DND-41 (cell line): Measurements from ENCODE around the gene C1orf116.

Experiments used
- ATAC-seq: fragments of 200-7000 bp; cut with Tn5 transposase; 3 replicates; pipeline ENCODE4 v1.9.1; 2021; ENCODE audit warnings: low read depth; ENCODE audit not compliant: insufficient read depth
- DNase-seq: peaks from one replicate; pipeline ENCODE4 v3.0.0-alpha.2; 2020
- H2AFZ ChIP-seq: 2 replicates; pipeline ENCODE4 v1.6.0; 2012; ENCODE audit warnings: low read depth, low read length
- H3K27ac ChIP-seq: 2 replicates; pipeline ENCODE4 v1.5.1; 2012; ENCODE audit warnings: low read length, inconsistent platforms
- H3K27me3 ChIP-seq: fragments of 200-600 bp; sonication (generic); 2 replicates; pipeline ENCODE4 v1.6.0; 2012; ENCODE audit warnings: low read length, mild to moderate bottlenecking, inconsistent platforms; ENCODE audit not compliant: insufficient read depth, poor library complexity
- H3K36me3 ChIP-seq: 2 replicates; pipeline ENCODE4 v1.5.1; 2012; ENCODE audit warnings: low read length, inconsistent platforms; ENCODE audit not compliant: insufficient read depth
- H3K4me1 ChIP-seq: 2 replicates; pipeline ENCODE4 v1.5.1; 2012; ENCODE audit warnings: mild to moderate bottlenecking, low read length; ENCODE audit not compliant: insufficient read depth
- H3K4me2 ChIP-seq: 2 replicates; pipeline ENCODE4 v1.6.0; 2012; ENCODE audit warnings: mild to moderate bottlenecking, moderate library complexity, low read length, inconsistent platforms; ENCODE audit not compliant: insufficient read depth
- H3K4me3 ChIP-seq, 2 experiments: fragments of 200-600 bp in 1 of 2; shearing (Covaris generic) in 1 of 2; 2 replicates each; pipeline ENCODE4 v1.5.1; 2012 to 2016; ENCODE audit warnings: inconsistent platforms in 2 of 2, low read length in 2 of 2, mild to moderate bottlenecking in 2 of 2, low read depth in 1 of 2, moderate library complexity in 1 of 2
- H3K79me2 ChIP-seq: 2 replicates; pipeline ENCODE4 v1.6.0; 2012; ENCODE audit warnings: low read length, inconsistent platforms; ENCODE audit not compliant: insufficient read depth
- H3K9ac ChIP-seq: 2 replicates; pipeline ENCODE4 v1.6.0; 2012; ENCODE audit warnings: low read depth, mild to moderate bottlenecking, inconsistent platforms, low read length, moderate library complexity
- H3K9me3 ChIP-seq: 2 replicates; pipeline ENCODE4 v1.5.1; 2012; ENCODE audit warnings: low read length, moderate library complexity, mild to moderate bottlenecking, inconsistent platforms; ENCODE audit not compliant: insufficient read depth, severe bottlenecking
- H4K20me1 ChIP-seq: 2 replicates; pipeline ENCODE4 v1.6.0; 2012; ENCODE audit warnings: low read length; ENCODE audit not compliant: insufficient read depth
- CTCF ChIP-seq: IDR thresholded peaks from 2 replicates; pipeline ENCODE4 v1.5.1; 2012; ENCODE audit warnings: borderline replicate concordance, low read length, moderate library complexity, mild to moderate bottlenecking; ENCODE audit not compliant: poor library complexity, severe bottlenecking; ENCODE audit errors: extremely low read depth
- EZH2 ChIP-seq: IDR thresholded peaks from 3 replicates; pipeline ENCODE4 v1.6.1; 2012; ENCODE audit warnings: borderline replicate concordance, low read depth, mild to moderate bottlenecking, moderate library complexity, low read length, inconsistent platforms; ENCODE audit not compliant: severe bottlenecking

Gene C1orf116

GRCh38 chr1:207015791-207016190, 16.8 kb downstream of the C1orf116 start:
- H3K27me3 ChIP-seq = peaks cover 38% of the 10 kb centered on the region
- no peak overlapping the region for H3K4me2 ChIP-seq
- no peaks in the 10 kb centered on the region for H3K36me3 ChIP-seq
- H3K27ac ChIP-seq = no peak overlapping the region
- H3K9me3 ChIP-seq = no peaks in the 10 kb centered on the region
- peak; percentile 33; the same call in 1 of the 3 replicates for ATAC-seq
- DNase-seq = no peak
- H3K4me3 ChIP-seq = no peak overlapping the region
- no peaks in the 10 kb centered on the region for H3K79me2 ChIP-seq
- H3K9ac ChIP-seq = no peak overlapping the region
- no peak overlapping the region for H2AFZ ChIP-seq
- TF ChIP-seq EZH2 (no peak), CTCF (no peak)
- no peaks in the 10 kb centered on the region for H3K4me1 ChIP-seq
- no peaks in the 10 kb centered on the region for H4K20me1 ChIP-seq

- Histone ChIP-seq H3K27ac (no peak overlapping the region), H3K79me2 (no peaks in the 10 kb centered on the region), H3K4me3 (no peak overlapping the region), H4K20me1 (no peaks in the 10 kb centered on the region), H3K9me3 (no peaks in the 10 kb centered on the region), H3K4me2 (no peak overlapping the region), H3K4me1 (no peaks in the 10 kb centered on the region), H3K9ac (no peak overlapping the region), H3K27me3 (peaks cover 38% of the 10 kb centered on the region), H3K36me3 (no peaks in the 10 kb centered on the region), H2AFZ (no peak overlapping the region)
- ATAC-seq = no peak
- TF ChIP-seq EZH2 (no peak), CTCF (no peak)
- DNase-seq = no peak
Observed at GRCh38 chr1:207014728-207015127, 17.8 kb downstream of the C1orf116 start.

GRCh38 chr1:207013321-207014085, 19.1 kb downstream of the C1orf116 start:
- Histone ChIP-seq H3K4me2 (no peak overlapping the region), H3K4me3 (no peak overlapping the region), H3K9me3 (no peaks in the 10 kb centered on the region), H3K27ac (no peak overlapping the region), H3K9ac (no peak overlapping the region), H2AFZ (no peak overlapping the region), H3K4me1 (no peaks in the 10 kb centered on the region), H4K20me1 (no peaks in the 10 kb centered on the region), H3K79me2 (no peaks in the 10 kb centered on the region), H3K36me3 (no peaks in the 10 kb centered on the region), H3K27me3 (peaks cover 41% of the 10 kb centered on the region)
- ATAC-seq = no peak
- DNase-seq = no peak
- no peak for TF ChIP-seq EZH2
- no peak for TF ChIP-seq CTCF

GRCh38 chr1:207010726-207011125, 21.8 kb downstream of the C1orf116 start:
- H3K4me2 ChIP-seq = no peak overlapping the region
- TF ChIP-seq CTCF (no peak), EZH2 (no peak)
- peaks cover 43% of the 10 kb centered on the region for H3K27me3 ChIP-seq
- no peaks in the 10 kb centered on the region for H3K9me3 ChIP-seq
- H3K9ac ChIP-seq = no peak overlapping the region
- DNase-seq (no peak), ATAC-seq (no peak)
- H3K79me2 ChIP-seq = no peaks in the 10 kb centered on the region
- H3K27ac ChIP-seq = no peak overlapping the region
- H3K4me3 ChIP-seq = no peak overlapping the region
- no peaks in the 10 kb centered on the region for H3K4me1 ChIP-seq
- H3K36me3 ChIP-seq = no peaks in the 10 kb centered on the region
- no peaks in the 10 kb centered on the region for H4K20me1 ChIP-seq
- H2AFZ ChIP-seq = no peak overlapping the region
